Activated naive CD4-positive, alpha-beta T cell treated with anti-CD3 and anti-CD28 coated beads, Interleukin-2, amount 50 U/mL, for 16 hours (primary cell): ENCODE data around the gene WWC2.
"Not testable (repeated sequence)": the region's sequence is repeated elsewhere in the genome, so short reads cannot be mapped to it uniquely, and the experiment has no call there.

Experiments used
- DNase-seq: peaks from one replicate; pipeline ENCODE4 v3.0.0-alpha.2; 2020

Gene WWC2

GRCh38 chr4:183101956-183102480 lies 3.0 kb downstream of the WWC2 start:
- DNase-seq = no peak

- no peak for DNase-seq
Observed at GRCh38 chr4:183105092-183105491, 6.0 kb downstream of the WWC2 start.

- DNase-seq = no peak
Observed at GRCh38 chr4:183106839-183107238, 7.8 kb downstream of the WWC2 start.

GRCh38 chr4:183107891-183108459 lies 8.9 kb downstream of the WWC2 start:
- no peak for DNase-seq

GRCh38 chr4:183110244-183110643 lies 11.2 kb downstream of the WWC2 start:
- no peak for DNase-seq

- DNase-seq = no peak
Observed at GRCh38 chr4:183111452-183111885, 12.4 kb downstream of the WWC2 start.

GRCh38 chr4:183118141-183118540 lies 19.1 kb downstream of the WWC2 start:
- no peak for DNase-seq

- DNase-seq = no peak
Observed at GRCh38 chr4:183118585-183118984, 19.5 kb downstream of the WWC2 start.

- DNase-seq = not testable (repeated sequence)
Observed at GRCh38 chr4:183121660-183122059, 22.6 kb downstream of the WWC2 start.

GRCh38 chr4:183124228-183124627 lies 25.2 kb downstream of the WWC2 start:
- no peak for DNase-seq

- DNase-seq = no peak
Observed at GRCh38 chr4:183124865-183125264, 25.8 kb downstream of the WWC2 start.

GRCh38 chr4:183129125-183129524 lies 30.1 kb downstream of the WWC2 start:
- no peak for DNase-seq

- no peak for DNase-seq
Observed at GRCh38 chr4:183129675-183130074, 30.6 kb downstream of the WWC2 start.

- no peak for DNase-seq
Observed at GRCh38 chr4:183130328-183131155, 31.5 kb downstream of the WWC2 start.

GRCh38 chr4:183132081-183132480 lies 33.0 kb downstream of the WWC2 start:
- no peak for DNase-seq

- DNase-seq = no peak
Observed at GRCh38 chr4:183132865-183133264, 33.8 kb downstream of the WWC2 start.

GRCh38 chr4:183136855-183137254 lies 37.8 kb downstream of the WWC2 start:
- no peak for DNase-seq

GRCh38 chr4:183139058-183139750 lies 40.1 kb downstream of the WWC2 start:
- DNase-seq = no peak

- DNase-seq = no peak
Observed at GRCh38 chr4:183139972-183140570, 41.0 kb downstream of the WWC2 start.

- no peak for DNase-seq
Observed at GRCh38 chr4:183140911-183141320, 41.9 kb downstream of the WWC2 start.

- no peak for DNase-seq
Observed at GRCh38 chr4:183141997-183142396, 42.9 kb downstream of the WWC2 start.

GRCh38 chr4:183142571-183143550 lies 43.8 kb downstream of the WWC2 start:
- no peak for DNase-seq
